ENCODE measurements around the gene FNBP1. TPM values are rescaled to one million over a fixed set of nuclear protein-coding genes. Genes with fewer than 3 reads are reported as not detected.

FNBP1 gene
- total RNA-seq, 1 donor from 2014 or later, result 202 TPM

- no peaks in the 10 kb centered on the region for H3K9me3 Mint-ChIP-seq
- intact Hi-C loops (cut with micrococcal nuclease), result no loop called here
- H3K27me3 Mint-ChIP-seq (ENCODE audit: insufficient read depth), result no peaks in the 10 kb centered on the region
- H3K4me1 Mint-ChIP-seq (ENCODE audit: low read depth), result peaks cover 22% of the 10 kb centered on the region
- H3K4me3 Mint-ChIP-seq, result no peak overlapping the region
- no peak for DNase-seq (ENCODE audit: low spot score)
- peaks cover 17% of the 10 kb centered on the region for H3K36me3 Mint-ChIP-seq (ENCODE audit: low read depth)
- H3K27ac Mint-ChIP-seq, result no peak overlapping the region
Observed at GRCh38 chr9:130058154-130058553, 15.2 kb upstream of the FNBP1 start.

GRCh38 chr9:130054820-130055219, 11.8 kb upstream of the FNBP1 start:
- intact Hi-C loops (cut with micrococcal nuclease), result no loop called here
- Mint-ChIP-seq H3K4me3 (peak overlapping the region; percentile 96), H3K27me3 (ENCODE audit: insufficient read depth) (no peaks in the 10 kb centered on the region), H3K36me3 (ENCODE audit: low read depth) (peaks cover 14% of the 10 kb centered on the region), H3K4me1 (ENCODE audit: low read depth) (peaks cover 36% of the 10 kb centered on the region), H3K27ac (peak overlapping the region; percentile 92), H3K9me3 (no peaks in the 10 kb centered on the region)
- no peak for DNase-seq (ENCODE audit: low spot score)

- intact Hi-C loops (cut with micrococcal nuclease), result no loop called here
Observed at GRCh38 chr9:130054325-130054786, 11.4 kb upstream of the FNBP1 start.

DNA sequence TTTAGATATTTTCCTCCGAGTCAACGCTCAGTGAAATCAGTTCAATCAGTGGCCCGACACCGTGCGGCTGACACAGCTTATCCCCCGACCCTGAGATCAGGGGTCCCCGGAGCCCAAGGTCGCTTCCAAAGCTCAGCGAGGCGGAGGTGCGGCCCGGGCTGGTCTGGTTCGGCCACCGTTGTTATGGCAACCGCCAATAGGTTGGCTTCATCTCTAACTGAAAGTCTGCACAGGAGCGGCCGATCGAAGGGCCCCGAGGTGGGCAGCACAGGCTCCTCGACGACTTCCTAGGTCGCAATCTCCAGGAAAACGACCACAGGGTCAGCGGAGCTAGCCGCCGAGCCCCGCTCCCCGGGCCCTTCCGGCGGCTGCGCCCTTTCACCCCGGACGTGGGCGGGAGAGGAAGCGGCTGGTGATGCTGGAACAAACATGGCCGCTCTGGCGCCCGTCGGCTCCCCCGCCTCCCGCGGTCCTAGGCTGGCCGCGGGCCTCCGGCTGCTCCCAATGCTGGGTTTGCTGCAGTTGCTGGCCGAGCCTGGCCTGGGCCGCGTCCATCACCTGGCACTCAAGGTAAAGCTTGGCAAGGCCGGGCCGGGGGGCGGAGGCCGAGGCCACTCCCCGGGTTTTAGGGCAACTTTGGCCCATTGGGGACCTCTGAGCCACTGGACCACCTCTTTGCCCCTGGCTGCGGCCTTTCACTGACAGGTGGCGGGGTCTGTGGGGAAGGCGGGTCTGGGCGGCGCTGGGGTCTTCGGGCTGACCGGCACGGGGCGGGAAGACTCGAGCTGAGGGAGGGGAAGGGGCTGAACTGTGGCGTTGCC, 10.7 kb upstream of the FNBP1 start, which contains the start of gene GPR107:
TSS of gene GPR107 (plus strand) at position 403 of the 821 bp plus-strand sequence. CDS start at position 430, 27 bp downstream.
- Mint-ChIP-seq H3K27ac (peak within 1 kb of the TSS; percentile 92), H3K4me3 (peak within 1 kb of the TSS; percentile 96), H3K4me1 (ENCODE audit: low read depth) (peaks cover 34% of the 10 kb centered on the region), H3K9me3 (no peaks in the 10 kb centered on the region), H3K36me3 (ENCODE audit: low read depth) (peaks cover 12% of the 10 kb centered on the region), H3K27me3 (ENCODE audit: insufficient read depth) (no peaks in the 10 kb centered on the region)
- intact Hi-C loops (cut with micrococcal nuclease), result loop anchor here (1.0 to 2.0 kb wide), 3 partner anchors 8 to 167 kb away; no protein-coding TSS in a partner anchor
- peak; percentile 77 for DNase-seq (ENCODE audit: low spot score)

More at GRCh38 chr9:130054325-130054786, 11.4 kb upstream of the FNBP1 start:
- Mint-ChIP-seq H3K9me3 (no peaks in the 10 kb centered on the region), H3K4me3 (peak overlapping the region; percentile 96), H3K27ac (peak overlapping the region; percentile 92), H3K4me1 (ENCODE audit: low read depth) (peaks cover 36% of the 10 kb centered on the region), H3K27me3 (ENCODE audit: insufficient read depth) (no peaks in the 10 kb centered on the region), H3K36me3 (ENCODE audit: low read depth) (peaks cover 14% of the 10 kb centered on the region)
- DNase-seq (ENCODE audit: low spot score), result no peak

- Mint-ChIP-seq H3K4me3 (peak overlapping the region; percentile 96), H3K27me3 (ENCODE audit: insufficient read depth) (no peaks in the 10 kb centered on the region), H3K36me3 (ENCODE audit: low read depth) (peaks cover 10% of the 10 kb centered on the region), H3K9me3 (no peaks in the 10 kb centered on the region), H3K27ac (peak overlapping the region; percentile 79), H3K4me1 (ENCODE audit: low read depth) (peaks cover 32% of the 10 kb centered on the region)
- intact Hi-C loops (cut with micrococcal nuclease), result loop anchor here (1.0 to 2.0 kb wide), 3 partner anchors 8 to 166 kb away; no protein-coding TSS in a partner anchor
- no peak for DNase-seq (ENCODE audit: low spot score)
Observed at GRCh38 chr9:130053109-130053503, 10.1 kb upstream of the FNBP1 start.

DNA sequence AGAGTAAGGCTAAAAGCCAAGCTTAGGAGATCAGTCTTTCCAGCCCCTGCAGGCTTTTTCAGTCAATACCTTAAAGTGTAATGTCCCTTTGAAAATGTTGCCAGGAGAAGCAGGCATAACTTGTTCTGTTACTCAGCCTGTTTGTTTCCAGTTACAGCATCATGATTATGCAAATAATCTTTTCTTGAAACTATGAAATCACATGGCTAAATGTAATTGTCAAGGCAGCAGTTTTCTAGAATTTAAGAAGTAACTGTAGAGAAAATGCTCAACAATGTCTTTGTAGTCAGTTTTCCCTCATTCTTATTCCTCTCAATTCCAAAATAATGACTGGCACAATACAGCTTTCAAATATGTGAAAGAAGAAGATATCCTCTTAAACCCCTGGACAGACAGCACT, 8.9 kb upstream of the FNBP1 start:
- Mint-ChIP-seq H3K27ac (peak overlapping the region; percentile 86), H3K4me1 (ENCODE audit: low read depth) (peaks cover 32% of the 10 kb centered on the region), H3K27me3 (ENCODE audit: insufficient read depth) (no peaks in the 10 kb centered on the region), H3K36me3 (ENCODE audit: low read depth) (peaks cover 8% of the 10 kb centered on the region), H3K9me3 (no peaks in the 10 kb centered on the region), H3K4me3 (peak overlapping the region; percentile 96)
- intact Hi-C loops (cut with micrococcal nuclease), result loop anchor here (2.0 kb wide), 1 partner anchor 165 kb away; no protein-coding TSS in a partner anchor
- no peak for DNase-seq (ENCODE audit: low spot score)

DNA sequence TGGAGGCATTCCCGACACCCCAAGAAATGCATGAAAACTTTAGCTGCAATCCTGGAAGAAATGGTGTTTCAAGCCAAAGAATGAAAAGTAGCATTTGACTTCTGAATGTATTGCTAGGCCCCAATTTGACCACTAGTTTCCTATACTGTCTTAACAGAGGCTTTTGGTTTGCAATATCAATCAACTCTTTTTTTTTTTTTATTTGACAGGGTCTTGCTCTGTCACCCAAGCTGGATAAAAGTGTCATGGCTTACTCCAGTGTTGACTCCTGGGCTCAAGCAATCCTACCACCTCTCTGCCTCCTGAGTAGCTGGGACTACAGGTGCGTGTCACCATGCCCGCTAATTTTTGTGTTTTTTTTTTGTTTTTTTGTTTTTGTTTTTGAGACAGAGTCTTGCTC, 7.5 kb upstream of the FNBP1 start:
- peak overlapping the region; percentile 26 for H3K4me3 Mint-ChIP-seq
- no peaks in the 10 kb centered on the region for H3K9me3 Mint-ChIP-seq
- no peak overlapping the region for H3K27ac Mint-ChIP-seq
- H3K4me1 Mint-ChIP-seq (ENCODE audit: low read depth), result peaks cover 39% of the 10 kb centered on the region
- intact Hi-C loops (cut with micrococcal nuclease), result no loop called here
- no peaks in the 10 kb centered on the region for H3K27me3 Mint-ChIP-seq (ENCODE audit: insufficient read depth)
- peaks cover 8% of the 10 kb centered on the region for H3K36me3 Mint-ChIP-seq (ENCODE audit: low read depth)
- DNase-seq (ENCODE audit: low spot score), result no peak

DNA sequence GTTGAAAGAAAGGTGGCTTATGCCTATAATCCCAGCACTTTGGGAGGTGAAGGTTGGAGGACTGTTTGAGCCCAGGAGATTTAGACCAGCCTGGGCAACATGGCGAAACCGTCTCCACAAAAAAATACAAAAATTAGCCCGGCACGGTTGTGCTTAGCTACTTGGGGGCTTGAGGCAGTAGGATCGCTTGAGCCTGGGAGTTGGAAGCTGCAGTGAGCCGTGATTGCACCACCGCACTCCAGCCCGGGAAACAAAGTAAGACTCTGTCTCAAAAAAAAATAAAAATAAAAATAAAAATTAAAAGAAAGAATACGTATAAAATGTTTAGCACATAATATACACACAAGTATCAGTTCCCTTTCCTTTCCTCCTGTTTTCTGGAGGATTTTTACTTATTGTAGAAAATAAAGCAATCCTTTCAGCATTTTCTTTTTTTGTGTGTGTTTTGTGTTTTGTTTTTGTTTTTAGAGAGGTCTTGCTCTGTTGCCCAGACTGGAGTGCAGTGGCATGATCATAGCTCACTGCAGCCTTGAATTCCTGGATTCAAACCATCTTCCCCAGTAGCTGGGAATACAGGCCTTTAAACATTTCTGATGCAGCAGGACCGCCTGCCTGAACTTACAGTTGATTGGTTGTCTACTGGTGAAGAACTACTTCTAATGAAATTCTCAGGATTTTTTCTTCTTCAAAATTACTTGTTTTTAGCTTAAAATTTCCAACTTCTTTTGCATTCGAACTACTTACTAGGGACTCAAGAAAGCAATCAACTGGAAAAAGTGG, 6.6 kb upstream of the FNBP1 start:
- no peak overlapping the region for H3K27ac Mint-ChIP-seq
- no peaks in the 10 kb centered on the region for H3K27me3 Mint-ChIP-seq (ENCODE audit: insufficient read depth)
- intact Hi-C loops (cut with micrococcal nuclease), result no loop called here
- no peak for DNase-seq (ENCODE audit: low spot score)
- H3K36me3 Mint-ChIP-seq (ENCODE audit: low read depth), result peaks cover 8% of the 10 kb centered on the region
- peaks cover 42% of the 10 kb centered on the region for H3K4me1 Mint-ChIP-seq (ENCODE audit: low read depth)
- H3K9me3 Mint-ChIP-seq, result no peaks in the 10 kb centered on the region
- no peak overlapping the region for H3K4me3 Mint-ChIP-seq

DNA sequence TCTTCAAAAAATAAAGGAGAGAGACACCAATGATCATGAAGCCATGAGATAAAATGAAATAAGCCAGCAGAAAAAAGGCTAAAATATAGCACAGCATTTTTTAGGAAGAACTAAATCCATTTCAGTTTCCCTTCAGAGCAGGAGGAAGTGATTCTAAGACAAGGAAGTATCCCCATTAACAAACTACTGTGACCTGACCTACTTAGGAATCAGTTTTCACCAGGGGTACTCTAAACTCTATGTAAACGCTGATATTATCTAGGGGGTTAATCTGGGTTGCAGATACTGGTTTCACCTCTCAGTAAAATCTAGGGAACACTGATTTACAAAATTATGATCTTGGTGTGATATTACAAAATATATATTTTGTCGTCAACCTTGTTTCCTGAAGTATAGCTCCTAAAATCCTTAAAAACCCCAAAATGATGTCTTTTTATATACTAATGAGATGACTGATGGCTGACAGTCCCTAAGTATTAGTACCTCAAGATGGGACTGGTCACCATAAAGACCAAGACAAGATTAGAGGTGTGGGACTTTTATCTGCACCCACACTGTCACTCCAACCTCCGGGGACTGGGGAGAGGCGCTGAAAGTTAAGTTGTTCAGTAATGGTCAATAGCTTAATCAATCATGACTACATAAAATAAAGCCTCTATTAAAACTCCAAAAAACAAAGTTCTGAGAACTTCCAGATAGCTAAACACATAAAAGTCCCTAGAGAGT, 2.9 kb upstream of the FNBP1 start:
- H3K9me3 Mint-ChIP-seq, result no peaks in the 10 kb centered on the region
- peaks cover 14% of the 10 kb centered on the region for H3K36me3 Mint-ChIP-seq (ENCODE audit: low read depth)
- peaks cover 44% of the 10 kb centered on the region for H3K4me1 Mint-ChIP-seq (ENCODE audit: low read depth)
- intact Hi-C loops (cut with micrococcal nuclease), result loop anchor here (1.0 kb wide), 1 partner anchor 7 kb away; the partner anchor contains the start of gene GPR107
- H3K27me3 Mint-ChIP-seq (ENCODE audit: insufficient read depth), result no peaks in the 10 kb centered on the region
- peak overlapping the region; percentile 70 for H3K4me3 Mint-ChIP-seq
- H3K27ac Mint-ChIP-seq, result peak overlapping the region; percentile 91
- DNase-seq (ENCODE audit: low spot score), result no peak

GRCh38 chr9:130043654-130044623, 950 bp upstream of the FNBP1 start:
- Mint-ChIP-seq H3K36me3 (ENCODE audit: low read depth) (peaks cover 15% of the 10 kb centered on the region), H3K27ac (peak overlapping the region; percentile 99), H3K4me3 (peak overlapping the region; percentile 95), H3K4me1 (ENCODE audit: low read depth) (peaks cover 49% of the 10 kb centered on the region), H3K9me3 (no peaks in the 10 kb centered on the region), H3K27me3 (ENCODE audit: insufficient read depth) (no peaks in the 10 kb centered on the region)
- no peak for DNase-seq (ENCODE audit: low spot score)
- intact Hi-C loops (cut with micrococcal nuclease), result loop anchor here (5.0 kb wide), 2 partner anchors 207 to 222 kb away; partner anchors contain the start of genes C9orf78, TOR1A and USP20

GRCh38 chr9:130042406-130042884, 544 bp downstream of the FNBP1 start:
- intact Hi-C loops (cut with micrococcal nuclease), result loop anchor here (5.0 kb wide), 2 partner anchors 205 to 220 kb away; partner anchors contain the start of genes C9orf78, TOR1A and USP20
- peaks cover 60% of the 10 kb centered on the region for H3K4me1 Mint-ChIP-seq (ENCODE audit: low read depth)
- H3K9me3 Mint-ChIP-seq, result no peaks in the 10 kb centered on the region
- H3K4me3 Mint-ChIP-seq, result peak overlapping the region; percentile 97
- no peaks in the 10 kb centered on the region for H3K27me3 Mint-ChIP-seq (ENCODE audit: insufficient read depth)
- peak; percentile 34 for DNase-seq (ENCODE audit: low spot score)
- H3K36me3 Mint-ChIP-seq (ENCODE audit: low read depth), result peaks cover 15% of the 10 kb centered on the region
- H3K27ac Mint-ChIP-seq, result peak overlapping the region; percentile 95

All from activated T-helper 1 cell treated with anti-CD3 and anti-CD28 coated beads, Interleukin-12 subunit alpha, Interleukin-12 subunit beta, Interleukin-2, Interleukin-4 antibody, amounts not matched to agents 30 ng/mL and 10 ng/mL and 1 ng/mL, durations not matched to agents 14 hours and 24 hours and 36 hours (primary cell).